ENCODE measurements around the gene BTBD17.

GRCh38 chr17:74372426-74372825 is 10.8 kb upstream of the BTBD17 start:
- TF ChIP-seq CTCF (IDR thresholded peaks at IDR 0.05; ENCODE audit: insufficient read depth, low read length, poor library complexity, severe bottlenecking) (no peak), EZH2phosphoT487 (conservative IDR thresholded peaks at IDR 0.05; ENCODE audit: low read length) (no peak)

Data from SU-DHL-6 (cell line).